Activated CD8-positive, alpha-beta memory T cell treated with anti-CD3 and anti-CD28 coated beads, Interleukin-2, amount 50 U/mL, for 24 hours (primary cell): ENCODE results near the gene NT5C1A.
A peak's percentile ranks its signal among the peaks of the same experiment; 100 is the strongest.

Experiments used
- DNase-seq: peaks from one replicate; pipeline ENCODE4 v3.0.0-alpha.2; 2020; ENCODE audit errors: extremely low read depth

The NT5C1A gene

GRCh38 chr1:39637361-39637760 is 34.5 kb downstream of the NT5C1A start:
- DNase-seq: no peak

GRCh38 chr1:39635871-39636210 is 36.1 kb downstream of the NT5C1A start:
- no peak for DNase-seq

GRCh38 chr1:39635205-39635870 is 36.6 kb downstream of the NT5C1A start:
- DNase-seq: no peak

GRCh38 chr1:39633422-39633821 is 38.5 kb downstream of the NT5C1A start:
- DNase-seq: no peak

- no peak for DNase-seq
Observed at GRCh38 chr1:39632682-39633417, 39.1 kb downstream of the NT5C1A start.

- no peak for DNase-seq
Observed at GRCh38 chr1:39632323-39632681, 39.6 kb downstream of the NT5C1A start.

GRCh38 chr1:39631361-39632322 is 40.3 kb downstream of the NT5C1A start:
- no peak for DNase-seq

- DNase-seq: no peak
Observed at GRCh38 chr1:39628807-39629350, 43.0 kb downstream of the NT5C1A start.

- no peak for DNase-seq
Observed at GRCh38 chr1:39626646-39627045, 45.3 kb downstream of the NT5C1A start.

- DNase-seq: no peak
Observed at GRCh38 chr1:39625462-39626273, 46.2 kb downstream of the NT5C1A start.

- no peak for DNase-seq
Observed at GRCh38 chr1:39625009-39625408, 46.9 kb downstream of the NT5C1A start.

- DNase-seq: no peak
Observed at GRCh38 chr1:39623053-39623452, 48.9 kb downstream of the NT5C1A start.

GRCh38 chr1:39622427-39622826 is 49.5 kb downstream of the NT5C1A start:
- DNase-seq: no peak

GRCh38 chr1:39620659-39621165 is 51.2 kb downstream of the NT5C1A start:
- DNase-seq: no peak

- no peak for DNase-seq
Observed at GRCh38 chr1:39617488-39618049, 54.3 kb downstream of the NT5C1A start.

GRCh38 chr1:39615086-39615673 is 56.7 kb downstream of the NT5C1A start:
- no peak for DNase-seq

GRCh38 chr1:39614488-39614887 is 57.4 kb downstream of the NT5C1A start:
- DNase-seq: no peak

GRCh38 chr1:39613250-39613649 is 58.7 kb downstream of the NT5C1A start:
- DNase-seq: no peak

- DNase-seq: peak; percentile 52
Observed at GRCh38 chr1:39609618-39610331, 62.1 kb downstream of the NT5C1A start.
